Aorta (tissue), 4 donors: ENCODE results near the gene CAMK1. TPM values are rescaled to one million over a fixed set of nuclear protein-coding genes. Genes with fewer than 3 reads are reported as not detected.

ENCODE experiments used
- polyA plus RNA-seq, 2 donors: library from polyadenylated mRNA; stranded (reverse); fragments of 200-250 nt; gene quantifications; one replicate each; pipeline ENCODE4 v1.2.3, GENCODE V29; 2013
- total RNA-seq, 2 donors: library from RNA; stranded (reverse); fragmentation: NEBNext Ultra II Directional; extraction: Animal tissue kit (Norgen Biotek cat#: 25700); gene quantifications; one replicate each; pipeline ENCODE4 v1.2.1, GENCODE V29; 2021
- donor health status: healthy with polysubstance abuse.
- donor health status: Bipolar disorder and iron deficiency.
- donor health status: DM: no; HTN: no; CAD: no.
- donor health status: DM: yes; HTN: yes; CAD: no.

CAMK1 gene
- total and polyA plus RNA-seq, 4 donors = 24.7 to 58.0 (median 35.8) TPM

Other genes with a start within 250 kb of the CAMK1 start
- gene LHFPL4, start 216.1 kb downstream of the CAMK1 start, total RNA-seq = not detected
- gene LHFPL4, start 216.1 kb downstream of the CAMK1 start, polyA plus RNA-seq = under 1 TPM in 1 of 2 donors, not detected in 1; 0.03 TPM
- 10 to 100 TPM; 28.2 to 34.0 TPM for gene MTMR14, start 120.4 kb downstream of the CAMK1 start, total RNA-seq
- gene MTMR14, start 120.4 kb downstream of the CAMK1 start, polyA plus RNA-seq = 10 to 100 TPM; 12.0 to 34.8 TPM
- gene CPNE9, start 66.1 kb downstream of the CAMK1 start, total RNA-seq = not detected
- not detected for gene CPNE9, start 66.1 kb downstream of the CAMK1 start, polyA plus RNA-seq
- 10 to 100 TPM; 16.6 to 17.6 TPM for gene BRPF1, start 38.2 kb downstream of the CAMK1 start, total RNA-seq
- gene BRPF1, start 38.2 kb downstream of the CAMK1 start, polyA plus RNA-seq = 1 to 10 TPM; 4.1 to 6.6 TPM
- gene OGG1, start 20.0 kb downstream of the CAMK1 start, total RNA-seq = 10 to 100 TPM; 25.8 to 32.6 TPM
- 10 to 100 TPM; 15.7 to 25.9 TPM for gene OGG1, start 20.0 kb downstream of the CAMK1 start, polyA plus RNA-seq
- 10 to 100 TPM; 44.9 to 48.3 TPM for gene TADA3, start 22.5 kb upstream of the CAMK1 start, total RNA-seq
- 10 to 100 TPM; 50.4 to 52.0 TPM for gene TADA3, start 22.5 kb upstream of the CAMK1 start, polyA plus RNA-seq
- gene ARPC4, start 23.1 kb upstream of the CAMK1 start, total RNA-seq = 100 to 1,000 TPM; 126 to 165 TPM
- 100 to 1,000 TPM in 1 of 2 donors, 10 to 100 TPM in 1; 98.4 to 165 TPM for gene ARPC4, start 23.1 kb upstream of the CAMK1 start, polyA plus RNA-seq
- 100 to 1,000 TPM in 1 of 2 donors, 10 to 100 TPM in 1; 40.3 to 108 TPM for gene TTLL3, start 40.3 kb upstream of the CAMK1 start, total RNA-seq
- gene TTLL3, start 40.3 kb upstream of the CAMK1 start, polyA plus RNA-seq = 100 to 1,000 TPM in 1 of 2 donors, 10 to 100 TPM in 1; 12.3 to 120 TPM
- gene RPUSD3, start 74.1 kb upstream of the CAMK1 start, total RNA-seq = 10 to 100 TPM; 19.8 to 28.5 TPM
- 10 to 100 TPM; 17.2 to 27.8 TPM for gene RPUSD3, start 74.1 kb upstream of the CAMK1 start, polyA plus RNA-seq
- under 1 TPM in 1 of 2 donors, not detected in 1; 0.87 TPM for gene CIDEC, start 110.3 kb upstream of the CAMK1 start, total RNA-seq
- gene CIDEC, start 110.3 kb upstream of the CAMK1 start, polyA plus RNA-seq = 10 to 100 TPM in 1 of 2 donors, 1 to 10 TPM in 1; 1.1 to 75.3 TPM
- 10 to 100 TPM; 19.8 to 22.7 TPM for gene JAGN1, start 120.7 kb upstream of the CAMK1 start, total RNA-seq
- 10 to 100 TPM; 26.0 to 34.1 TPM for gene JAGN1, start 120.7 kb upstream of the CAMK1 start, polyA plus RNA-seq
- 10 to 100 TPM; 11.0 to 13.7 TPM for gene IL17RE, start 132.9 kb upstream of the CAMK1 start, total RNA-seq
- 10 to 100 TPM in 1 of 2 donors, 1 to 10 TPM in 1; 7.0 to 14.5 TPM for gene IL17RE, start 132.9 kb upstream of the CAMK1 start, polyA plus RNA-seq
- 10 to 100 TPM; 25.6 to 33.8 TPM for gene IL17RC, start 147.2 kb upstream of the CAMK1 start, total RNA-seq
- gene IL17RC, start 147.2 kb upstream of the CAMK1 start, polyA plus RNA-seq = 100 to 1,000 TPM in 1 of 2 donors, 1 to 10 TPM in 1; 8.6 to 108 TPM
- gene CRELD1, start 163.9 kb upstream of the CAMK1 start, total RNA-seq = 10 to 100 TPM; 30.8 to 44.3 TPM
- 10 to 100 TPM; 35.7 to 36.2 TPM for gene CRELD1, start 163.9 kb upstream of the CAMK1 start, polyA plus RNA-seq
- 1 to 10 TPM; 1.7 to 2.1 TPM for gene PRRT3, start 182.5 kb upstream of the CAMK1 start, total RNA-seq
- 1 to 10 TPM in 1 of 2 donors, under 1 TPM in 1; 0.25 to 2.4 TPM for gene PRRT3, start 182.5 kb upstream of the CAMK1 start, polyA plus RNA-seq
- gene EMC3, start 216.9 kb upstream of the CAMK1 start, total RNA-seq = 10 to 100 TPM; 47.8 to 48.8 TPM
- gene EMC3, start 216.9 kb upstream of the CAMK1 start, polyA plus RNA-seq = 10 to 100 TPM; 26.3 to 55.8 TPM